HUES6 (cell line): ENCODE measurements around the gene RPL22.

Source experiments
- H3K27ac ChIP-seq: 2 replicates; pipeline ENCODE4 v1.7.0; 2013; ENCODE audit warnings: low read depth, mild to moderate bottlenecking, low read length, inconsistent platforms
- H3K27me3 ChIP-seq: 2 replicates; pipeline ENCODE4 v1.6.1; 2013; ENCODE audit warnings: low read length; ENCODE audit not compliant: control insufficient read depth, insufficient read depth
- H3K36me3 ChIP-seq: 2 replicates; pipeline ENCODE4 v1.6.1; 2013; ENCODE audit warnings: low read length; ENCODE audit not compliant: control insufficient read depth, insufficient read depth
- H3K4me1 ChIP-seq: 2 replicates; pipeline ENCODE4 v1.6.1; 2013; ENCODE audit warnings: low read length; ENCODE audit not compliant: control insufficient read depth, insufficient read depth
- H3K4me3 ChIP-seq: 2 replicates; pipeline ENCODE4 v1.5.1; 2013; ENCODE audit warnings: low read depth, low read length
- H3K9ac ChIP-seq: one replicate; pipeline ENCODE4 v1.6.1; 2013; ENCODE audit warnings: mild to moderate bottlenecking, low read length
- H3K9me3 ChIP-seq: 2 replicates; pipeline ENCODE4 v1.6.1; 2013; ENCODE audit warnings: low read depth, low read length; ENCODE audit not compliant: control insufficient read depth, insufficient read depth

The RPL22 gene

DNA sequence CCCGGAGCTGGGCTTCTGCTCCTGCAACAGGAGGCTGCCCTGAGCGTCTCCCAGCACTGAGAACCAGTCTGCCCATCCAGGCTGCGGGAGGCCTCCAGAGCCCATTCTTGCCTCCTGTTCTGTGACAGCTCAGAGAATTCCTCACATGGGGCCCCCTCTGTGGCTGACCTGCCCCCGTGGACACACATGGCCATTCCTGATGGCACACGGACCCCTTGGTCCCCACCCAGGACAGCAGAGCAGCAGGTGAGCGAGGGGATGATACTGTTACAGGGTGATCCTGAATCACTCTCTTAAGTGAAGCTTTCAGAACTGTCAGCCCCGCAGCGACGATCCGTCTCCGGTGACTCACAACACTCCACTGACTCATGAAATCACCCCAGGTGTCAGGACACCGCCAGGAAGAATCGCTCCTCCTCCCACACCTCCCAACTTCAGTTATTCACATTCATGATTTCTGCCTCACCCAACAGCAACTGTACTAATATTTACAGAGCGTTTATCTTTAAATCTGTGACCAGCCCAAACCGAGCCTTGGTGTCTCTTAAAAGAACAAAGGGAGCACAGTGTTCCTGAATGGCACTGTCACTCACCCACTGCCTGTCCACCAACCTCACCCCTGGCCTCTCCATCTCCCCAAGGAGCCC, 41.7 kb downstream of the RPL22 start:
- Histone ChIP-seq H3K27me3 (peaks cover 7% of the 10 kb centered on the region; the same call in 1 of the 2 replicates), H3K36me3 (no peaks in the 10 kb centered on the region), H3K9ac (peak overlapping the region; percentile 38), H3K27ac (no peak overlapping the region), H3K4me3 (no peak overlapping the region), H3K9me3 (no peaks in the 10 kb centered on the region), H3K4me1 (peaks cover 28% of the 10 kb centered on the region)

DNA sequence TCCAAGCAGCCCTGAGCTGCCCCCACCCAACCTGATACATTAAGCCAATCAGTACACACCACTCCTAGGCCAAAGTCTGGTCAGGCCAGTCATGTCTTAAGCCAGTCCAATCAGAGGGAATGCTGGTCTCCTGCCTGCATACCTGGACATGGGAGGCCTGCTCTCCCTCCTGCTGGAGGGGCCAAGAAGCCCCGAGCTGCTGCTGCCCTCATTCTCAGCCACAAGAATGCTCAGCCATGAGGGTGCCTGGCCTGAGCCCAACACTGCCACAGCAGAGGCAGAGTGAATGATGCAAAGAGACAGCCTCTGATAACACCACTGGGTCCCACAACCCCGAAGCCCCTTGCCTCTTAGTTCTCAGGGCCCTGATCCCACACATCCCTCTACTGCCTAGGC, 42.3 kb downstream of the RPL22 start:
- Histone ChIP-seq H3K9ac (peak overlapping the region; percentile 21), H3K36me3 (no peaks in the 10 kb centered on the region), H3K27ac (no peak overlapping the region), H3K4me1 (peaks cover 24% of the 10 kb centered on the region), H3K27me3 (peaks cover 7% of the 10 kb centered on the region; the same call in 1 of the 2 replicates), H3K9me3 (no peaks in the 10 kb centered on the region), H3K4me3 (no peak overlapping the region)

DNA sequence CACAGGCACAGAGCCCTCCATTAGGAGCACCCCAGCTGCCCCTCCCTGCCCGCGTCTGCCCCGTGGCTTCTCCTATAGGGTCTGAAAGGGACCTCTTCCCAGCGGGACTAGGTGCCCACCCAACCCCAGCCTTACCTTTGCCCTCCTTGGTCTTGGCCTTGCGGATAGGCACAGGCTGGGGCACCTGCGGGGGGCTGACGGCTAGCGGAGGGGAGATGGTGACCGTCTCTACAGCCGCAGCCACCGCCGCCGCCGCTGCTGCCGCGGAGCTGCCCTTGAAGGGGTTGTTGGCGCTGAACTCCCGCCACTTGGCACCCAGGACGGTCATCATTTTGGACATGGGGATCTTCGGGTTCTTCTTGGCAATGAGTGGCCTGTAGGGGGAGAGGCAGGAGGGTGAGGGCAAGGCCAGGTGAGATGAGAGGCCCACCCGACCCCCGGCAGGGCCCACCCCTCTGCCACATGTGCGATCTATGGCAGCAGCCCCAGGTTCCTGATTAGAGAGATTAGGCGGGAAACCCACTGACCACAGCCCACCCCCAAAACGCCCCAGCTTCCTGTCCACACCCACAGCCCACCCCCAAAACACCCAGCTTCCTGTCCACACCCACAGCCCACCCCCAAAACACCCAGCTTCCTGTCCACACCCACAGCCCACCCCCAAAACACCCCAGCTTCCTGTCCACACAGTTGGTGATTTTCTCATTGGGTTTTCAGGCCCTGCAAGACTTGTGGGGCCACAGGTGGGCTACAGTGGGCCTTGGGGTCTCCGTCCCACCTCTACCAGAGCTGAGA, 44.7 kb downstream of the RPL22 start:
- no peaks in the 10 kb centered on the region for H3K36me3 ChIP-seq
- H3K4me3 ChIP-seq = no peak overlapping the region
- peaks cover 2% of the 10 kb centered on the region; the same call in 1 of the 2 replicates for H3K9me3 ChIP-seq
- peaks cover 18% of the 10 kb centered on the region for H3K4me1 ChIP-seq
- H3K27me3 ChIP-seq = peaks cover 11% of the 10 kb centered on the region
- H3K9ac ChIP-seq = no peak overlapping the region
- no peak overlapping the region for H3K27ac ChIP-seq

DNA sequence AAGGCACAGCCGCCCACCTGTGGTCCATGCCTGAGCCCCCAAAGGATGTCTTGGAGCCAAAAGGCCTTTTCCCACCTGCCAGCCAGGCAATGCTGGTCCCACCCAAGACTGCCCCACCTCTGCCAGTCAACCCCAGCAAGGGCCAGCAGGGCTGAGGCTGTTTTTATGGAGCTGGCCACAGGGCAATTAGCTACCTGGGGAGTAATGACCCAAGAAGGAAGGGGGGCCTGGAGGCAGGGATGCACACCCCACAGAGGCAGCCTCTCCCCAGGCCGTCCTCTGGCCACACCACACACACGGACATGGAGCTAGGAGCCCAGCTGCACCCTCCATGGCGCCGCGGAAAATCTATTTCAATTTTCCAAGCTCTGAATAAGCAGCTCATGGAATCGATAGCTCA, 46.5 kb downstream of the RPL22 start:
- H3K4me1 ChIP-seq = peaks cover 15% of the 10 kb centered on the region
- H3K4me3 ChIP-seq = no peak overlapping the region
- H3K27me3 ChIP-seq = peaks cover 26% of the 10 kb centered on the region
- H3K36me3 ChIP-seq = no peaks in the 10 kb centered on the region
- peaks cover 3% of the 10 kb centered on the region; the same call in 1 of the 2 replicates for H3K9me3 ChIP-seq
- H3K9ac ChIP-seq = no peak overlapping the region
- no peak overlapping the region for H3K27ac ChIP-seq

DNA sequence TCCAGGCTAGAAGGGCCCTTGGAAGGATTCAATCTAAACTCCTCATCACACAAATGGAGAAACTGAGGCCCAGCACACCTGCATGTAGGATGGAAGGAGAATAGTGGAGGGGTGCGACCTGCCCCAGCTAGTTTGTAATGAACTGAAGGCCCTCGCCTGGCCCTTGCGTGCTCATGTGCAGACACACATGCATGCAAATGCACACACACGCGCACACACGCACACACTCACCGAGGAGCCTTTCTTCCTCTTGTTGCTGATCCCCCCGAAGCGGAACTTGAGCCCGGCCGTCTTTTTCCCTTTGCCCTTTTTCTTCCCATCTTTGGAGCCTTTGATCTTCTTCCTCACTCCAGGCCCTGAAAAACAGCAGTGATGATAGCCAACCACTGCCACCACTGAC, 47.2 kb downstream of the RPL22 start:
- no peak overlapping the region for H3K9ac ChIP-seq
- no peak overlapping the region for H3K4me3 ChIP-seq
- no peaks in the 10 kb centered on the region for H3K36me3 ChIP-seq
- H3K4me1 ChIP-seq = peaks cover 8% of the 10 kb centered on the region; the same call in 1 of the 2 replicates
- no peak overlapping the region for H3K27ac ChIP-seq
- H3K9me3 ChIP-seq = peaks cover 3% of the 10 kb centered on the region; the same call in 1 of the 2 replicates
- H3K27me3 ChIP-seq = peaks cover 33% of the 10 kb centered on the region

DNA sequence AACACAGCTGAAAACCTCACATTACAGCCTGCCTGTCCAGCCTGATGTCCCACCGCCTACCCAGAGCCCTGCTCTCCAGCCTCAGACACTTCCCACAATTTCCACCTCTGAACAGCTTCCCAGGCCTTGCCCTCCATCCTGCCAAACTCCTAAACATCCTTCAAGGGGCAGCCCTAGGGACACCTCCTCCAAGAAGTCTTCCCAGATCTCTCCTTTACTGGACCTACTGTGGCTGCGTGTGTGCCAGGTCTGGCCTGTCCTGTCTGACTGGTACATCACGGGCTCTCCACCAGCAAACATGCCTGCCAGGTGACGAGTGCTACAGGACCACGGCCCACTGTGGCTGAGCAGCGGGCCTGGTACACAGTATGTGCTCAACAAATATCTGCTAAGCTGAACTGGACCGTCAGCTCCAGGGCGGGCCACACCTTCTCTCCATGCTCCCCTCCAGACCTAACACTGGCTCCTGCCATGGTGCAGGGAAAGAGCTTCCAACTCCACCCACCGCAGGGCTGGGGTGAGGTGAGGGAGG, 48.0 kb downstream of the RPL22 start:
- H3K9ac ChIP-seq = no peak overlapping the region
- H3K36me3 ChIP-seq = no peaks in the 10 kb centered on the region
- H3K9me3 ChIP-seq = peaks cover 3% of the 10 kb centered on the region; the same call in 1 of the 2 replicates
- 0 out of 2 replicates have a peak, but pooled peaks cover 3% of the 10 kb centered on the region for H3K4me1 ChIP-seq
- peaks cover 40% of the 10 kb centered on the region for H3K27me3 ChIP-seq
- H3K27ac ChIP-seq = no peak overlapping the region
- no peak overlapping the region for H3K4me3 ChIP-seq

DNA sequence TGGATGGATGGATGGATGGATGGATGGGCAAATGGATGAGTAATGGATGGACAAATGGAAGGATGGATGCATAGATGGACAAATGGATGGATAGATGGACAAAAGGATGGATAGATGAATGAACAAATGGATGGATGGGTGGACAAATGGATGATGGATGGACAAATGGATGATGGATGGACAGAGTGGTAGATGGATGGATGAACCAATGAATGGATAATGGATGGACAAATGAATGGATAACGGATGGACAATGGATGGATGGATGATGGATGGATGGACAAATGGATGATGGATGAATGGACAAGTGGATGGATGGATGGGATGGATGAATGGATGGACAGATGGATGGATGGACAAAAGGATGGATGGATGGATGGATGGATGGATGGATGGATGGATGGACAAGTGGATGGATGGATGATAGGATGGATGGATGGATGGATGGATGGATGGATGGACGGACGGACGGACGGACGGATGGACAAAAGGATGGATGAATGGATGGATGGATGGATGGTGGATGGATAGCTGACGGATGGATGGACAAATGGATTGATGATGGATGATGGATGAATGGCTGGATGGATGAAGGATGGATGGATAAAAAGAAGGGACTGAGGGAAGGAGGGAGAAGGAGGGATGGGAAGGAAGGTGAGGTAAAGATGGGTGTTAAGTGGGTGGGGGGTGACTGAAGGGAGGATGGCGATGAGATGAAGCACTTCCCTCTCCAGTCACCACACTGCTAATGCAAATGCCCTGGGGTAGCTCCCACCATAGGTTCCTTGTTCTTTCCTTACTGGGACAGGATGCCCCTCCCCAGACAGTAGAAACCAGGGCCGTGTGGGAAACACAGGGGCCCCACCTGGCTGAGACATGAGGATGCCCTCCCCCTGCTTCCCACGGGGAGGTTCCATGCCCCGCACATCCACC, 49.1 kb downstream of the RPL22 start:
- Histone ChIP-seq H3K4me1 (0 out of 2 replicates have a peak, but pooled peaks cover 3% of the 10 kb centered on the region), H3K27me3 (peaks cover 49% of the 10 kb centered on the region), H3K27ac (no peak overlapping the region), H3K36me3 (no peaks in the 10 kb centered on the region), H3K9ac (no peak overlapping the region), H3K4me3 (no peak overlapping the region), H3K9me3 (peaks cover 3% of the 10 kb centered on the region; the same call in 1 of the 2 replicates)

DNA sequence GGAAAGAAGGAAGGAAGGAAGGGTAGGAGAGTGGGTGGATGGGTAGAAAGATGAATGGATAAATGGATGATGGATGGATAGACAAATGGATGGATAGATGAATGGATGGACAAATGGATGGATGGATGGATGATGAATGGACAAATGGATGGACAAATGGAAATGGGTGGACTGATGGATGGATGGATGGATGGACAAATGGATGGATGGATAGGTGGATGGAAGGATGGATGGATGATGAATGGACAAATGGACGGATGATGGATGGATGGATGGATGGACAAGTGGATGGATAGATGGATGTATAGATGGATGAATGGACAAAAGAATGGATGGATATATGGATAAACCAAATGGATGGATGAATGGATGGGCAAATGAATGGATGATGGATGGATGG, 49.8 kb downstream of the RPL22 start:
- H3K4me1 ChIP-seq = 0 out of 2 replicates have a peak, but pooled peaks cover 3% of the 10 kb centered on the region
- H3K4me3 ChIP-seq = no peak overlapping the region
- H3K9ac ChIP-seq = no peak overlapping the region
- peaks cover 3% of the 10 kb centered on the region; the same call in 1 of the 2 replicates for H3K9me3 ChIP-seq
- peaks cover 49% of the 10 kb centered on the region for H3K27me3 ChIP-seq
- no peaks in the 10 kb centered on the region for H3K36me3 ChIP-seq
- H3K27ac ChIP-seq = no peak overlapping the region

DNA sequence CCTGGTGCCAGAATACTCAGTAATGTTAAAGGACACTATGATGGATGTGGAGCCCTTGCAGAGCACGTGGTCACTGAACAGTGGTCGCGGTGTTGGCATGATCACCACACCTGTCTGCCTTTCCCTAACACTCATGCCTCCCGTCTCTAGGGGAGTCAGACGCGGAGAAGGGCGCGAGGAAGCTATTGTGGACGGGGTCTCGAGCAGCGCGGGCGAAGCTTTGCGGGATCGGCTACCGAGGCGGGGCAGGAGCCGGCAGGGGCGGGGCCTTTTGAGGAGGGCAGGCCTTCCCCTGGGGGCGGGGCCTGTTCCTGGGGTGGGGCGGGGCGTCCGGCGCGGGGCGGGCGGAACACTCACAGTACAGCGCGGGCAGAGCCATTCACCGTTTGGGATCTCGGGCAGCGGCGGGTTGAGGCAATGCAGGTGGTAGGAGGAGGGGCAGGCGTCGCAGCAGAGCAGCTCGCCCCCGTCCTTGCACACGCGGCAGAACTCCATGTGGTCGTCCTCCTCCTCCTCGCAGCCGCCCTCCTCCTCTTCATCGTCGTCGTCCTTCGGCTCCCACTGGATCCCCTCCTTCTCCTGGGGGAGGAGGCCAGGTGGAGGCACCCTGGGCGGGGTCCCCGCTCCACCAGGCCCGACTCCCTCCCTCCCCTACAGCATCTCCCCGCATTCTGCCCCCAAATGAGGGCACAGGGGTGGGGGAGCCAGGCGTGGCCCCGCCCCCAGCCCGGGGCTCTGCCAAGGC, 50.7 kb downstream of the RPL22 start:
- Histone ChIP-seq H3K4me3 (peak overlapping the region; percentile 42), H3K27me3 (peaks cover 49% of the 10 kb centered on the region), H3K36me3 (no peaks in the 10 kb centered on the region), H3K9me3 (peaks cover 3% of the 10 kb centered on the region; the same call in 1 of the 2 replicates), H3K27ac (no peak overlapping the region), H3K4me1 (peaks cover 6% of the 10 kb centered on the region; the same call in 1 of the 2 replicates), H3K9ac (no peak overlapping the region)
